Breast epithelium (tissue), 3 donors: Measurements from ENCODE around the gene IL3RA.
"Not testable (repeated sequence)": the region's sequence is repeated elsewhere in the genome, so short reads cannot be mapped to it uniquely, and the experiment has no call there.

Experiments used
- CTCF ChIP-seq, 3 donors: fragments of 450-650 bp; IDR thresholded peaks; one replicate each; pipeline ENCODE4 v1.5.1; 2016 to 2017; ENCODE audit warnings: antibody characterized with exemption in 3 of 3, mild to moderate bottlenecking in 3 of 3, moderate library complexity in 3 of 3
- POLR2AphosphoS5 ChIP-seq, 3 donors: sonication (generic); formaldehyde crosslinking; IDR thresholded peaks; one replicate each; pipeline ENCODE4 v1.6.1; 2017; ENCODE audit warnings: antibody characterized with exemption in 3 of 3

DNA sequence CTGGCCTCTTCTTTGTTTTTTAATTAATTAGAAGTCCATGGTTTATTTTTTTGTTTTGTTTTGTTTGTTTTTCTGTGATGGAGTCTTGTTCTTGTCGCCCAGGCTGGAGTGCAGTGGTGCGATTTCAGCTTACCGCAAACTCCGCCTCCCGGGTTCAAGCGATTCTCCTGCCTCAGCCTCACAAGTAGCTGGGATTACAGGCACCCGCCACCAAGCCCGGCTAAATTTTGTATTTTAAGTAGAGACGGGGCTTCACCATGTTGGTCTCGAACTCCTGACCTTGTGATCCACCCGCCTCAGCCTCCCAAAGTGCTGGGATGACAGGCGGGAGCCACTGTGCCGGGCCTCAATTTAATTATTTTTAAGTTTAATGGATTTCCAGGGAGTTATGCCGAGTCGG, 13.0 kb downstream of the IL3RA start:
- not testable (repeated sequence) for TF ChIP-seq POLR2AphosphoS5, CTCF (IDR thresholded peaks at IDR 0.05)
